ENCODE data around the gene EPHB1. TPM values are rescaled to one million over a fixed set of nuclear protein-coding genes. Genes with fewer than 3 reads are reported as not detected.

EPHB1 gene
- polyA plus RNA-seq, 1 experiment, result 0.50 TPM

GRCh38 chr3:134928392-134928791 lies 133.3 kb downstream of the EPHB1 start:
- DNase-seq (ENCODE audit: low read depth), result no peak
- CTCF ChIA-PET, result interaction anchor here (1.5 to 1.6 kb wide), 2 partner anchors 10 to 134 kb away, joined by 3 read pairs; partner anchors contain the start of gene EPHB1
- Histone ChIP-seq H3K36me3 (ENCODE audit: control insufficient read depth, insufficient read depth, low read length) (no peaks in the 10 kb centered on the region), H3K27me3 (ENCODE audit: control insufficient read depth, insufficient read depth, low read length) (no peaks in the 10 kb centered on the region), H3K4me3 (ENCODE audit: low read depth, low read length) (no peak overlapping the region)
- TF ChIP-seq CTCF (IDR thresholded peaks at IDR 0.05; ENCODE audit: insufficient read depth, low read depth, low read length), result no peak
- POLR2A ChIA-PET, result no interaction called here

- Histone ChIP-seq H3K4me3 (ENCODE audit: low read depth, low read length) (no peak overlapping the region), H3K27me3 (ENCODE audit: control insufficient read depth, insufficient read depth, low read length) (no peaks in the 10 kb centered on the region), H3K36me3 (ENCODE audit: control insufficient read depth, insufficient read depth, low read length) (no peaks in the 10 kb centered on the region)
- ChIA-PET POLR2A (no interaction called here), CTCF (interaction anchor here (1.5 to 1.6 kb wide), 2 partner anchors 11 to 134 kb away, joined by 3 read pairs; partner anchors contain the start of gene EPHB1)
- no peak for TF ChIP-seq CTCF (IDR thresholded peaks at IDR 0.05; ENCODE audit: insufficient read depth, low read depth, low read length)
- no peak for DNase-seq (ENCODE audit: low read depth)
These were observed 133.8 kb downstream of the EPHB1 start for GRCh38 chr3:134928819-134929218.

- TF ChIP-seq CTCF (IDR thresholded peaks at IDR 0.05; ENCODE audit: insufficient read depth, low read depth, low read length), result no peak
- Histone ChIP-seq H3K4me3 (ENCODE audit: low read depth, low read length) (no peak overlapping the region), H3K27me3 (ENCODE audit: control insufficient read depth, insufficient read depth, low read length) (no peaks in the 10 kb centered on the region), H3K36me3 (ENCODE audit: control insufficient read depth, insufficient read depth, low read length) (no peaks in the 10 kb centered on the region)
- no peak for DNase-seq (ENCODE audit: low read depth)
- POLR2A ChIA-PET, result no interaction called here
- CTCF ChIA-PET, result no interaction called here
These were observed 134.9 kb downstream of the EPHB1 start for GRCh38 chr3:134929976-134930375.

- DNase-seq (ENCODE audit: low read depth), result no peak
- H3K27me3 ChIP-seq (ENCODE audit: control insufficient read depth, insufficient read depth, low read length), result no peaks in the 10 kb centered on the region
- CTCF ChIA-PET, result no interaction called here
- no peak for TF ChIP-seq CTCF (IDR thresholded peaks at IDR 0.05; ENCODE audit: insufficient read depth, low read depth, low read length)
- H3K4me3 ChIP-seq (ENCODE audit: low read depth, low read length), result no peak overlapping the region
- H3K36me3 ChIP-seq (ENCODE audit: control insufficient read depth, insufficient read depth, low read length), result no peaks in the 10 kb centered on the region
- POLR2A ChIA-PET, result no interaction called here
These were observed 136.2 kb downstream of the EPHB1 start for GRCh38 chr3:134931045-134931785.

GRCh38 chr3:134932035-134932434 lies 137.0 kb downstream of the EPHB1 start:
- POLR2A ChIA-PET, result no interaction called here
- CTCF ChIA-PET, result no interaction called here
- no peak for DNase-seq (ENCODE audit: low read depth)

More at GRCh38 chr3:134932035-134932434, 137.0 kb downstream of the EPHB1 start:
- TF ChIP-seq CTCF (IDR thresholded peaks at IDR 0.05; ENCODE audit: insufficient read depth, low read depth, low read length), result no peak
- H3K36me3 ChIP-seq (ENCODE audit: control insufficient read depth, insufficient read depth, low read length), result no peaks in the 10 kb centered on the region
- no peaks in the 10 kb centered on the region for H3K27me3 ChIP-seq (ENCODE audit: control insufficient read depth, insufficient read depth, low read length)
- no peak overlapping the region for H3K4me3 ChIP-seq (ENCODE audit: low read depth, low read length)

Measured in BJ (cell line).